Choroid plexus epithelial cell (primary cell): Measurements from ENCODE around the gene YY1AP1.
"Not testable (repeated sequence)": the region's sequence is repeated elsewhere in the genome, so short reads cannot be mapped to it uniquely, and the experiment has no call there.

Source experiments
- DNase-seq: peaks from one replicate; pipeline ENCODE4 v3.0.0-alpha.2; 2010; ENCODE audit warnings: low read depth
- H3K4me3 ChIP-seq: 2 replicates; pipeline ENCODE4 v1.5.1; 2011; ENCODE audit warnings: low read depth, mild to moderate bottlenecking, control low read depth, low read length, moderate library complexity
- TF ChIP-seq, protein P1 (sequence below): conservative IDR thresholded peaks from 2 replicates; pipeline ENCODE4 v1.5.1; 2011; ENCODE audit warnings: low read depth, mild to moderate bottlenecking, control low read depth, inconsistent platforms, low read length, moderate library complexity

Gene YY1AP1

DNA sequence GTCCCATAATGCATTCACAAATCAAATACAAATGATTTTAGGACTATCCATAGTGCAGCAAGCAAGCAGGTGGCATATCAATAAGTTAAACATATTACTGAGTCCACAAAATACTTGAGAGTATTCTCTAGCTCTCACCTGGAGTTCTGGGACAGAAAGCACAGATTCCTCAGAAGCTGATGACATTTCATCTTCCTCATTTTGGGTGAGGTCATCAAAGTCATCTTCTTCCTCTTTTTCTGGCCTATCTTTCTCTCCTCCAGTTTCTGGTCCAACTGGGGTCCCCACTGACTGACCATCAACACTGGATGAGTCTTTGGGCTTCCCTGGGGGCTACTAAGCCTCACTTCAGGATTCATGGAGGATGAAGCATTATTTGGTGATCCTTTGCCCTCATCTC is 38.9 kb downstream of the YY1AP1 start:
- TF ChIP-seq, protein P1, sequence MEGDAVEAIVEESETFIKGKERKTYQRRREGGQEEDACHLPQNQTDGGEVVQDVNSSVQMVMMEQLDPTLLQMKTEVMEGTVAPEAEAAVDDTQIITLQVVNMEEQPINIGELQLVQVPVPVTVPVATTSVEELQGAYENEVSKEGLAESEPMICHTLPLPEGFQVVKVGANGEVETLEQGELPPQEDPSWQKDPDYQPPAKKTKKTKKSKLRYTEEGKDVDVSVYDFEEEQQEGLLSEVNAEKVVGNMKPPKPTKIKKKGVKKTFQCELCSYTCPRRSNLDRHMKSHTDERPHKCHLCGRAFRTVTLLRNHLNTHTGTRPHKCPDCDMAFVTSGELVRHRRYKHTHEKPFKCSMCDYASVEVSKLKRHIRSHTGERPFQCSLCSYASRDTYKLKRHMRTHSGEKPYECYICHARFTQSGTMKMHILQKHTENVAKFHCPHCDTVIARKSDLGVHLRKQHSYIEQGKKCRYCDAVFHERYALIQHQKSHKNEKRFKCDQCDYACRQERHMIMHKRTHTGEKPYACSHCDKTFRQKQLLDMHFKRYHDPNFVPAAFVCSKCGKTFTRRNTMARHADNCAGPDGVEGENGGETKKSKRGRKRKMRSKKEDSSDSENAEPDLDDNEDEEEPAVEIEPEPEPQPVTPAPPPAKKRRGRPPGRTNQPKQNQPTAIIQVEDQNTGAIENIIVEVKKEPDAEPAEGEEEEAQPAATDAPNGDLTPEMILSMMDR = no peak
- DNase-seq = no peak

DNA sequence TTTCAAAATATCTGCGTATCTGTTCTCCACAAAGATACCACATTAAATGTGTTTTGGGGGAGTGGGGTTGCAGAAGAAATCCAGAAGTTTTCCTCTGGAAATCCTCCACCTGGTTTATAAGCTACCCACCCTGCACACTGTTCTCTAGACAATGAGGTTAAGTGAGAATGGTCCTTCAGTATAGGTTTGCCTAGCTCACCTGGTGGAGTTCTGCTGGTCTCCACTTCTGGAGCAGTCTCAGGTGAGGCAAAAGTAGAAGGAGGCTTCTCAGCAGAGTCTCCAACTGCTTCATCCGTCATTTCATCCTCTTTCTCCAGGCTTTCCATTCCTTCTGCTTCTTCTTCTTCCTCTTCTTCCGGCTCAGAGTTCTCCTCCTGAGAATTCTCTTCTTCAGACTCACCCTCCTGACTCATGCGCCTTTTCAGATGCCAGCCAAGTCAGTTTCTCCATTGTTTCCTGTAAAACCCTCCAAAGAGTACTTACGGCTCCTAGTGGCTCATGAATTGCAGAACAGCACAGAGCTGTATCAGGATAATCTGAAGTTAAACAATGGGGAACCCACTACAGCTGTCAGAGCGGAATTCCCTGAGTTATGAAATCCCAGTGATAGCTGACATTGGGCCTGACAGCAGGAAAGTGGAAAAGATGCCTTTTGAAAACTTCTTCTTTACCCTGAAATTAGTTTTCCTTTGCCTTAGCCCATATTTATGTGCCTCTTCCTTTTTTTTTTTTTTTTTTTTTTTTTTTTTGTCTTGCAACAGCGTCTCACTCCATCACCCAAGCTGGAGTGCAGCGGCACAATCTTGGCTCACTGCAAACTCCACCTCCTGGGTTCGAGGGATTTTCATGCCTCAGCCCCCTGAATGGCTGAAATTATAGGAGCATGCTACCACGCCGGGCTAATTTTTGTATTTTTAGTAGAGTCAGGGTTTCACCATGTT is 40.1 kb downstream of the YY1AP1 start:
- DNase-seq = peak; percentile 92

More for the DNA sequence above, 38.9 kb downstream of the YY1AP1 start:
- H3K4me3 ChIP-seq = no peak overlapping the region

DNA sequence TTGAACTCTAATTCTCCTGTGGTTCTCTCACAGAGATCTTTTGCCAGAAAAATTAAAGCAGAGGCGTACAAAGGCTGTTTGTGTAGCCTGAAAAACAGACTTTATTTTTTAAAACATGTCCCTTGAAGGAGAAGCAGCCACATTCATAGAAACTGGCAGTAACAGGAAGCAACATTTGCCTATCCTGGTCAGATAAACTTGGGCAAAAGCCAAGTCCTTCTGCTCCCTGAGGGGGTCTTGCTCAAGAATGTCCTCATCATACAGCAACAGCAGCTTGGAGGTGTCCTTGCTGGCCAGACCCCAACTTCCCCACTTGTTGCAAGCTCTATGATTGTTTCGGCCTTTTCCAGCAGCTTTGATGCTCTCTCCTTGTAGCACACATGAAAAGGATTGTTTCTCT is 42.3 kb downstream of the YY1AP1 start:
- TF ChIP-seq, protein P1 = no peak
- peak; percentile 65 for DNase-seq
- no peak overlapping the region for H3K4me3 ChIP-seq

More for the DNA sequence above, 40.1 kb downstream of the YY1AP1 start:
- peak overlapping the region; percentile 9 for H3K4me3 ChIP-seq
- TF ChIP-seq, protein P1 = peak; percentile 70

DNA sequence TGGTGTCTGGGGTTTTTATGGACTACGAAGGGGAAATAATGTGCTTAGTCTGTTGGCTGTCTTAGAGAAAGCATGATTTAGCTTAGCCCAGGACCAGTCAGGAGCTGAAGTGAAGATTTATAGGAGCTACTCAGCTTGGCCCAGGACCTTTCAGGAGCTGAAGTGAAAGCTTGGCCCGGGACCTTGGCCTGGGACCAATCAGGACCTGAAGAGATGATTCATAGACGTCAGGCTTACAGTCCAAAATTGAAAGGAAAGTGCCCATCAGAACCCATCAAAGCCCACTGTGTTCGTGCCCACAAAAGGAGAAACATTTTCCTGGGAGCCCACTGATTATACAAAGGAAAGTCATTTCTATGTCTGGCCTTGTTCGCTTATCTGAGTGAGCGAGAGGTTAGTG is 42.9 kb downstream of the YY1AP1 start:
- peak; percentile 40 for DNase-seq
- H3K4me3 ChIP-seq = no peak overlapping the region
- TF ChIP-seq, protein P1 = no peak

DNA sequence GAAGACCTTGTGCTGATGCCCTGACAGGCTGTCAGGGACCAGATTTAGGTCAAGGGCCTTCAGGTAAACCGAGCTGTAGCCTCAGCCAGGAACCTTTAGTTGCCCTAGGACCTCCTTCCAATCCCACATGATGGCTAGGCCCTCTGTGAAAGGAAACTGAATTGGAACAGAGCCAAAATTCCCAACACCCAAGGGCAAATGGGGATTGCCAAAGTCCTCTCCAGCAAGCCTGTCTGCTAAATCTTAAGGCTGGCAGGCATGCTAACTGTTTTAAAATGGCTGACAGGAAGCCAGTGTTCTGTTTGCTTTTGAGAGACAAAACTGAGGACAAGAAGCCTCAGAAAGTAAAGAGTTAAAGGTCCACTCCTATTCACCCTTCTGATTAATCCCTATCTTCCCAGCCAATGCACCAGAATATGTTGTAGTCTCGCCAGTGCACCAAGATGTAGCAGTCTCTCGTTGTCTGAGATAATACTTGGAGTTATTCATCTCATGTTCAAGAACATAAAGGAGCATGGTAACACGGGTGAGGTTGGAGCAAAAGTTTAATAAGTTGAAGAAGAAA is 43.5 kb downstream of the YY1AP1 start:
- H3K4me3 ChIP-seq = no peak overlapping the region
- no peak for DNase-seq
- TF ChIP-seq, protein P1 = no peak

DNA sequence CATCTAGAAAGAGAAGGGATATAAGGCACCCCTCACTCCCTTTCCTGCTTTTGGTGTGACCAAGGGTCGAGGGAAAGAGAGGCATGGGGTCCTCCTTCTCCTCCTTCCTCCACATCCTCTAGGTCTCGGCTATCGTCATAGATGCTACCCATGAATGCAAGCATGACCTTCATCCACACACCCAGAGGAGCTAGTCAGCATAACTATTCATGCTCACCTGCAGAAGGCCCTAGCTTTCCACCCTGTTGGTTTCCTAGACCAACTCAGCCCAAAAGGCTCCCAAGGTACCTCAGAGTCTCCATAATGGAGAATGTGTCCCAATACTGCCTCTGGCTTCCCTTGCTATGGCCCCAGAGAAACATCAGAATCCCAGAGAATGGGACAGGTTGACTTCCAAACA is 45.3 kb downstream of the YY1AP1 start:
- no peak for DNase-seq
- TF ChIP-seq, protein P1 = no peak
- no peak overlapping the region for H3K4me3 ChIP-seq

DNA sequence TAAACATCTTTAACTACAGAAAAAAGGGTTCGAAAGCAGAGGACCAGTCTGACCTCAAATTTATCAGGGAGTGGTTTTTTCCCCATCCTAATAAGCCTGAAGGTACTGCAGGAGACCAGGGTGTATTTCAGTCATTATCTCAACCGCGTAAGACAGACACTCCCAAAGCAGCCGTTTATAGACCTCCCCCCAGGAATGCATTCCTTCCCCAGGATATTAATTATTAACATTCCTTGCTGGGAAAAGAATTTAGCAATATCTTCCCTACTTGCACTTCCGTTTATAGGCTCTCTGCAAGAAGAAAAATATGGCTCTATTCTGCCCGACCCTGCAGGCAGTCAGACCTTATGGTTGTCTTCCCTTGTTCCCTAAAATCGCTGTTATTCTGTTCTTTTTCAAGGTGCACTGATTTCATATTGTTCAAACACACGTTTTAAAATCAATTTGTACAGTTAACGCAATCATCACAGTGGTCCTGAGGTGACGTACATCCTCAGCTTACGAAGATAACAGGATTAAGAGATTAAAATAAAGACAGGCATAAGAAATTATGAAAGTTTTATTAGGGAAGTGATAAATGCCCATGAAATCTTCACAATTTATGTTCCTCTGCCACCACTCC is 45.9 kb downstream of the YY1AP1 start:
- DNase-seq, H3K4me3 ChIP-seq: not testable (repeated sequence)
